HepG2 (cell line): ENCODE measurements around the gene SEC14L5. TPM values are rescaled to one million over a fixed set of nuclear protein-coding genes. Genes with fewer than 3 reads are reported as not detected.

Experiments used
- ATAC-seq: fragments of 200-7000 bp; cut with Tn5 transposase; 3 replicates; pipeline ENCODE4 v1.9.1; 2020; ENCODE audit warnings: mild to moderate bottlenecking, moderate library complexity
- BruUV-seq: library from RNA; stranded (reverse); fragments of 400-500 nt; replicated peaks from 2 replicates; lab custom pipeline; 2021; lab: Mats Ljungman, UMichigan
- CTCF ChIA-PET: fragments of 300-600 bp; formaldehyde crosslinking; extraction: SDS; loops from one replicate; lab custom pipeline; 2021; ENCODE audit warnings: low total read pairs, inconsistent platforms, low intra/inter-chr PET ratio; lab: Yijun Ruan, JAX
- POLR2A ChIA-PET: fragments of 350-600 bp; sonication (Branson Sonifier 250); formaldehyde crosslinking; loops from one replicate; lab custom pipeline; 2020; ENCODE audit warnings: antibody characterized with exemption, inconsistent platforms; lab: Yijun Ruan, JAX
- DNase-seq: peaks from one replicate; pipeline ENCODE4 v3.0.0-alpha.2; 2015; ENCODE audit warnings: low spot score
- FAIRE-seq: peaks from 3 replicates; lab custom pipeline; 2011; peaks lifted over from hg19 to GRCh38; lab: Jason Lieb, UNC
- H2AFZ ChIP-seq: one replicate; pipeline ENCODE4 v1.6.1; 2011; ENCODE audit warnings: low read length, inconsistent platforms
- H3K27ac ChIP-seq: fragments of 300-600 bp; 3 replicates; pipeline ENCODE4 v1.8.0; 2011; ENCODE audit warnings: mixed run types, mild to moderate bottlenecking, mixed read lengths, low read length, inconsistent platforms; ENCODE audit not compliant: insufficient read depth; ENCODE audit errors: extremely low read length
- H3K27me3 ChIP-seq, 2 experiments: fragments of 200-600 bp in 1 of 2; 2 replicates in 1 of 2; 3 replicates in 1 of 2; pipeline versions ENCODE4 v1.6.0 to v1.8.0; 2011; ENCODE audit warnings: low read length in 2 of 2, mild to moderate bottlenecking in 2 of 2, moderate library complexity in 2 of 2, inconsistent platforms in 1 of 2; ENCODE audit not compliant: insufficient read depth in 2 of 2, control insufficient read depth in 1 of 2
- H3K36me3 ChIP-seq, 2 experiments: fragments of 200-600 bp in 1 of 2; replicated peaks in 1 of 2; 2 replicates in 1 of 2; 3 replicates in 1 of 2; pipeline versions ENCODE4 v1.5.1 to v1.8.0; 2011; ENCODE audit warnings: low read length in 2 of 2, inconsistent platforms in 1 of 2; ENCODE audit not compliant: insufficient read depth in 2 of 2, control insufficient read depth in 1 of 2
- H3K4me1 ChIP-seq: 2 replicates; pipeline ENCODE4 v1.5.1; 2012; ENCODE audit warnings: low read length, inconsistent platforms; ENCODE audit not compliant: insufficient read depth
- H3K4me2 ChIP-seq: 2 replicates; pipeline ENCODE4 v1.6.0; 2011; ENCODE audit warnings: low read depth, low read length, inconsistent platforms
- H3K4me3 ChIP-seq, 3 experiments: fragments of 200-600 bp in 1 of 3; sonication (generic), shearing (Covaris generic) in 1 of 3; replicated peaks in 1 of 3; 2 replicates each; pipeline ENCODE4 v1.5.1; 2011 to 2016; ENCODE audit warnings: low read length in 3 of 3, inconsistent platforms in 2 of 3, low read depth in 2 of 3, mild to moderate bottlenecking in 2 of 3, control low read depth in 1 of 3, mixed read lengths in 1 of 3; ENCODE audit not compliant: insufficient read depth in 1 of 3
- H3K79me2 ChIP-seq: one replicate; pipeline ENCODE4 v1.6.1; 2011; ENCODE audit warnings: low read length, inconsistent platforms; ENCODE audit not compliant: insufficient read depth
- H3K9ac ChIP-seq: 2 replicates; pipeline ENCODE4 v1.6.0; 2011; ENCODE audit warnings: mild to moderate bottlenecking, low read depth, low read length, inconsistent platforms; ENCODE audit not compliant: insufficient read depth
- H3K9me3 ChIP-seq: 2 replicates; pipeline ENCODE4 v1.5.1; 2012; ENCODE audit warnings: mild to moderate bottlenecking, low read length
- H4K20me1 ChIP-seq: 2 replicates; pipeline ENCODE4 v1.6.0; 2011; ENCODE audit warnings: inconsistent platforms, mild to moderate bottlenecking, low read length, moderate library complexity; ENCODE audit not compliant: insufficient read depth
- PRPF4 ChIP-seq: fragments of 200-400 bp; formaldehyde crosslinking; IDR thresholded peaks from 2 replicates; pipeline ENCODE4 v1.6.1; 2016; ENCODE audit warnings: low read length, low read depth; ENCODE audit not compliant: poor library complexity, severe bottlenecking
- ZNF687 ChIP-seq: sonication (generic); formaldehyde crosslinking; IDR thresholded peaks from 2 replicates; pipeline ENCODE4 v1.5.1; 2020; ENCODE audit warnings: mild to moderate bottlenecking, missing genetic modification reagents, moderate library complexity
- WGBS: methylation state at CpG from one replicate; pipeline ENCODE4 v1.1.6; 2017; ENCODE audit warnings: low lambda C conversion rate; 5-methylcytosine and 5-hydroxymethylcytosine counted together
- in situ Hi-C: cut with HindIII; loops from 2 replicates; pipeline ENCODE4 v1.10.0; 2017; ENCODE audit warnings: low pct_unique_long_range_greater_than_20kb; ENCODE audit not compliant: extremely low pct_ligation_motif_present
- intact Hi-C: fragments of 100-400 bp; cut with micrococcal nuclease; formaldehyde crosslinking; loops from one replicate; pipeline ENCODE4 v1.10.0; 2022; ENCODE audit not compliant: unreplicated experiment
- polyA plus RNA-seq, 8 experiments: library from polyadenylated mRNA; depleted of rRNA in 3 of 8; stranded (reverse) in 7 of 8; unstranded in 1 of 8; fragments of >200 nt; fragmentation: Illumina TruSeq in 4 of 8; extraction: Trizol in 4 of 8; gene quantifications; 2 replicates each; pipeline versions ENCODE4 v1.2.1 to v1.2.3, GENCODE V29; 2011 to 2016; ENCODE audit warnings: low read depth in 4 of 8, missing spikeins in 1 of 8, mixed read lengths in 1 of 8; ENCODE audit not compliant: insufficient read depth in 1 of 8
- total RNA-seq, 5 experiments: library from RNA; depleted of rRNA; stranded (reverse); fragments of >200 nt; fragmentation: Illumina TruSeq; extraction: Trizol; gene quantifications; 2 replicates each; pipeline ENCODE4 v1.2.3, GENCODE V29; 2016; ENCODE audit warnings: low read depth in 1 of 5

Gene SEC14L5
- total and polyA plus RNA-seq, 2 of the 13 experiments (the other 11 are each of a cell fraction or from before 2014, with no cell fraction given), result 0.40 to 0.42 TPM

- in situ Hi-C loops, result no loop called here
- H4K20me1 ChIP-seq, result no peaks in the 10 kb centered on the region
- H3K9ac ChIP-seq, result no peak overlapping the region
- H3K27me3 ChIP-seq, result peaks cover 11 to 59% of the 10 kb centered on the region in 2 experiments; a peak in 4 of 5 replicates
- CTCF ChIA-PET, result no interaction called here
- H3K4me2 ChIP-seq, result no peak overlapping the region
- POLR2A ChIA-PET, result interaction anchor here (1.3 kb wide), 1 partner anchor 24 kb away, joined by 3 read pairs; no protein-coding TSS in a partner anchor
- 24% methylated on average over 22 of the region's 22 CpGs for WGBS
- no peaks in the 10 kb centered on the region for H3K79me2 ChIP-seq
- H2AFZ ChIP-seq, result no peak overlapping the region
- no peaks in the 10 kb centered on the region for H3K36me3 ChIP-seq
- intact Hi-C loops, result no loop called here
- no peak overlapping the region for H3K4me3 ChIP-seq
- DNase-seq (no peak), FAIRE-seq (no peak)
- H3K9me3 ChIP-seq, result no peaks in the 10 kb centered on the region
- no TSS peak for BruUV-seq
- peaks cover 53% of the 10 kb centered on the region for H3K4me1 ChIP-seq
- no peak overlapping the region for H3K27ac ChIP-seq
- TF ChIP-seq PRPF4 (no peak), ZNF687 (CRISPR knock-in tag) (peak; percentile 21; the same call in 1 of the 2 replicates)
- TF ChIP-seq, all 625 proteins: peak for 1
- ATAC-seq, result no peak
These were observed 48.4 kb downstream of the SEC14L5 start for GRCh38 chr16:5006348-5007193.
